ENCODE results near the gene DNASE1L2.

DNA sequence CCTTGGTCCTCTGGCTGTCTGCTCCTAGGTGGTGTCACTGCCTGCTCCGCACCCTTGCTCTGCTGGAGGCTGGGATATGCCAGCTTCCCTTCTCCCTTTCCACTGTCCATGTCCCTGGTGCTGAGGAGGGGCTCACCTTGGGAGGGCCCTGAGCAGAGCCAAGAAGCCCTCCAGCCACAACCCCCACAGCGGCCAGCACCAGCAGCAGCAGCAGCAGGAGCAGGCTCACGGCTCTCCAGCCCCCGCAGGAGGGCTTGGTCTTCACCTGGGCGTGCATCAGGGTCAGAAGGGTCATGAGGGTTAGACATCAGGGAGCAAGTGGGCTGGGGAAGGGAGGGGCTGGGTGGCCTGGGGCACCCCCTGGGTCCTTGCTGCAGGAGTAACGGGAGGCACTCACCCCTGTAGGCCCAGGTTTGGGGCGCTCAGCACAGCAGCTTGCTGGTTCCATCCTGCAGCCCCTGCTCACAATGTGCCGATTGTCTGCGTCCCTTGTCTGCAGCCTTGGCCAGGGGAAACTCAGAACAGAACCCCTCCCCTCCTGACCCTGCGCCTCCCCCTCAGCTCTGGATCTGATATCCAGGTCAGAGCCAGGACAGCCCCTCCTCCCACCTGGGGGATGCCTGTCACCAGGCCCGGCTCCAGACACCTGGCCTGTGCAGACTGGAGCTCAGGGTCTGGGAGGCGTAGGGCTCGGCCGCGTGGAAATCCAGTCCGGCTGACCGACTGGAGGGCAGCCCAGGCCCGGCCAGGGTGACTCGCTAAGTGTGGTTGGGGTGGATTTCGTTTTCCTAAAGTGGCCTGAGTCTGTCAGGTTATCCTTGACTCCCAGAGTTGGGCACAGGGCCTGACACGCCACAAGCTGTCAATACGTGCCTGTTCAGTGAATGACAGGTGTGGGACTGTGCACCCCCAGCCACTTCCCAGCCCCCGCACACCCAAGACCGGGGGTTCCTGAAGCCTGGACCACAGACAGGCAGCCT, 25.6 kb upstream of the DNASE1L2 start, which contains the start of gene BRICD5:
- TF ChIP-seq ZNF274 (IDR thresholded peaks at IDR 0.05; ENCODE audit: low read depth, low read length) (no peak), SUZ12 (IDR thresholded peaks at IDR 0.05; ENCODE audit: extremely low read depth, insufficient read depth, insufficient read length) (no peak), YY1 (IDR thresholded peaks at IDR 0.05; ENCODE audit: insufficient read depth, insufficient read length) (no peak)

Measured in NT2/D1 (cell line).